Right ventricle myocardium inferior (tissue), 1 donor: ENCODE measurements around the gene CTAG1B. TPM values are rescaled to one million over a fixed set of nuclear protein-coding genes. Genes with fewer than 3 reads are reported as not detected.
"Not testable (repeated sequence)": the region's sequence is repeated elsewhere in the genome, so short reads cannot be mapped to it uniquely, and the experiment has no call there.

Experiments used
- ATAC-seq: fragments of 200-7000 bp; cut with Tn5 transposase; one replicate; pipeline ENCODE4 v1.9.1; 2020; ENCODE audit warnings: mild to moderate bottlenecking, moderate library complexity
- DNase-seq: peaks from one replicate; pipeline ENCODE4 v3.0.0; 2021; ENCODE audit errors: missing footprints
- intact Hi-C: fragments of 100-400 bp; cut with DNase I; formaldehyde crosslinking; loops from one replicate; pipeline ENCODE4 v1.11.0; 2022
- total RNA-seq: library from RNA; stranded (reverse); fragmentation: NEBNext Ultra II Directional; extraction: Animal tissue kit (Norgen Biotek cat#: 25700); gene quantifications from one replicate; pipeline ENCODE4 v1.2.1, GENCODE V29; 2021
- donor health status: DM: no; HTN: yes; CAD: no; lungs with severe emphysema.

Gene CTAG1B
- total RNA-seq, 1 donor from 2014 or later = not detected

- DNase-seq, ATAC-seq, intact Hi-C loops: not testable (repeated sequence)
Observed at GRCh38 chrX:154633661-154634060, 14.6 kb upstream of the CTAG1B start.

GRCh38 chrX:154630949-154631348, 11.9 kb upstream of the CTAG1B start:
- intact Hi-C loops, ATAC-seq: not testable (repeated sequence)

GRCh38 chrX:154628960-154629359, 9.9 kb upstream of the CTAG1B start:
- ATAC-seq = peak; percentile 60
- intact Hi-C loops, DNase-seq: not testable (repeated sequence)

More at GRCh38 chrX:154630949-154631348, 11.9 kb upstream of the CTAG1B start:
- not testable (repeated sequence) for DNase-seq

GRCh38 chrX:154620767-154621414, 1.8 kb upstream of the CTAG1B start:
- intact Hi-C loops, DNase-seq: not testable (repeated sequence)
- ATAC-seq = peak; percentile 62

- ATAC-seq, DNase-seq, intact Hi-C loops: not testable (repeated sequence)
Observed at GRCh38 chrX:154613586-154613985, 5.5 kb downstream of the CTAG1B start.

- intact Hi-C loops, DNase-seq, ATAC-seq: not testable (repeated sequence)
Observed at GRCh38 chrX:154611146-154611545, 7.9 kb downstream of the CTAG1B start.

GRCh38 chrX:154608823-154609222, 10.3 kb downstream of the CTAG1B start:
- intact Hi-C loops, DNase-seq, ATAC-seq: not testable (repeated sequence)

- intact Hi-C loops, ATAC-seq, DNase-seq: not testable (repeated sequence)
Observed at GRCh38 chrX:154607976-154608375, 11.1 kb downstream of the CTAG1B start.

GRCh38 chrX:154607370-154607769, 11.7 kb downstream of the CTAG1B start:
- no peak for DNase-seq
- ATAC-seq = no peak
- intact Hi-C loops = no loop called here

GRCh38 chrX:154605566-154605965, 13.5 kb downstream of the CTAG1B start:
- intact Hi-C loops = no loop called here
- DNase-seq = no peak
- no peak for ATAC-seq

- intact Hi-C loops = no loop called here
- no peak for ATAC-seq
- DNase-seq = no peak
Observed at GRCh38 chrX:154603438-154604430, 15.3 kb downstream of the CTAG1B start.

- no peak for DNase-seq
- intact Hi-C loops = no loop called here
- no peak for ATAC-seq
Observed at GRCh38 chrX:154602766-154603437, 16.2 kb downstream of the CTAG1B start.

GRCh38 chrX:154602226-154602625, 16.9 kb downstream of the CTAG1B start:
- DNase-seq (no peak), ATAC-seq (no peak)
- intact Hi-C loops = no loop called here

- intact Hi-C loops = no loop called here
- no peak for DNase-seq
- no peak for ATAC-seq
Observed at GRCh38 chrX:154600759-154601374, 18.2 kb downstream of the CTAG1B start.

GRCh38 chrX:154599531-154599930, 19.6 kb downstream of the CTAG1B start:
- ATAC-seq (no peak), DNase-seq (no peak)
- intact Hi-C loops = no loop called here

- DNase-seq = no peak
- intact Hi-C loops = no loop called here
- no peak for ATAC-seq
Observed at GRCh38 chrX:154598656-154599055, 20.4 kb downstream of the CTAG1B start.

GRCh38 chrX:154597221-154597620, 21.9 kb downstream of the CTAG1B start:
- intact Hi-C loops = no loop called here
- ATAC-seq = no peak

GRCh38 chrX:154596290-154596929, 22.7 kb downstream of the CTAG1B start:
- DNase-seq (no peak), ATAC-seq (no peak)
- intact Hi-C loops = no loop called here

More at GRCh38 chrX:154597221-154597620, 21.9 kb downstream of the CTAG1B start:
- no peak for DNase-seq
